Epithelial cell of esophagus (primary cell): Measurements from ENCODE around the gene ALMS1.
"Not testable (repeated sequence)": the region's sequence is repeated elsewhere in the genome, so short reads cannot be mapped to it uniquely, and the experiment has no call there.

Experiments
- DNase-seq: peaks from one replicate; pipeline ENCODE4 v3.0.0; 2010; ENCODE audit warnings: low read depth
- H3K4me3 ChIP-seq: 2 replicates; pipeline ENCODE4 v1.5.1; 2011; ENCODE audit warnings: mild to moderate bottlenecking, low read length, control low read depth
- TF ChIP-seq, protein P1 (sequence below): IDR thresholded peaks from 2 replicates; pipeline ENCODE4 v1.5.1; 2011; ENCODE audit warnings: low read depth, mild to moderate bottlenecking, low read length, control low read depth, inconsistent platforms; ENCODE audit not compliant: insufficient read depth; ENCODE audit errors: missing control alignments

The ALMS1 gene

DNA sequence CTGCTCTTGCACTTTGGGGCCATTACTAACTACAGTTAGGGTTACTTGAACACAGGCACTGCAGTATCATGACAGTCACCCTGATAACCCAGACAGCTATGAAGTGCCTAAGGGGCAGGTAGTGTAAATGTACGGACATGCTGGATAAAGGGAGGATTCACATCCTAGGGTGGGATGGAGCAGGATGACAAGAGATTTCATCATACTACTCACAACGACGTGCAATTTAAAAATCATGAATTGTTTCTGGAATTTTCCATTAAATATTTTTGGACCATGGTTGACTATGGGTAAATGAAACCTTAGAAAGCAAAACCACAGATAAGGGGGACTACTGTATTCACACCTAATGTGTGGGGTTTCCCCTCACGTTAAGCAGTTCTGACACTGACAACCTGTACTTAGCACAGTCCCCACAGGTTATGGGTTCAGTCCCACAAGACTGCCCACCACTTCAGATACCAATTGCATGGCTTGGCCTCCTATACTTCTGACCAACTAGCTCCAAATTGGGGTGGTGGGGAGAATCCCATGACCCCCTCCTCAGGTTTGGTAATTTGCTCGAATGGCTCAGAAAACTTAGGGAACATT, 180.7 kb downstream of the ALMS1 start:
- no peak for DNase-seq
- no peak overlapping the region for H3K4me3 ChIP-seq
- TF ChIP-seq, protein P1, sequence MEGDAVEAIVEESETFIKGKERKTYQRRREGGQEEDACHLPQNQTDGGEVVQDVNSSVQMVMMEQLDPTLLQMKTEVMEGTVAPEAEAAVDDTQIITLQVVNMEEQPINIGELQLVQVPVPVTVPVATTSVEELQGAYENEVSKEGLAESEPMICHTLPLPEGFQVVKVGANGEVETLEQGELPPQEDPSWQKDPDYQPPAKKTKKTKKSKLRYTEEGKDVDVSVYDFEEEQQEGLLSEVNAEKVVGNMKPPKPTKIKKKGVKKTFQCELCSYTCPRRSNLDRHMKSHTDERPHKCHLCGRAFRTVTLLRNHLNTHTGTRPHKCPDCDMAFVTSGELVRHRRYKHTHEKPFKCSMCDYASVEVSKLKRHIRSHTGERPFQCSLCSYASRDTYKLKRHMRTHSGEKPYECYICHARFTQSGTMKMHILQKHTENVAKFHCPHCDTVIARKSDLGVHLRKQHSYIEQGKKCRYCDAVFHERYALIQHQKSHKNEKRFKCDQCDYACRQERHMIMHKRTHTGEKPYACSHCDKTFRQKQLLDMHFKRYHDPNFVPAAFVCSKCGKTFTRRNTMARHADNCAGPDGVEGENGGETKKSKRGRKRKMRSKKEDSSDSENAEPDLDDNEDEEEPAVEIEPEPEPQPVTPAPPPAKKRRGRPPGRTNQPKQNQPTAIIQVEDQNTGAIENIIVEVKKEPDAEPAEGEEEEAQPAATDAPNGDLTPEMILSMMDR = no peak

DNA sequence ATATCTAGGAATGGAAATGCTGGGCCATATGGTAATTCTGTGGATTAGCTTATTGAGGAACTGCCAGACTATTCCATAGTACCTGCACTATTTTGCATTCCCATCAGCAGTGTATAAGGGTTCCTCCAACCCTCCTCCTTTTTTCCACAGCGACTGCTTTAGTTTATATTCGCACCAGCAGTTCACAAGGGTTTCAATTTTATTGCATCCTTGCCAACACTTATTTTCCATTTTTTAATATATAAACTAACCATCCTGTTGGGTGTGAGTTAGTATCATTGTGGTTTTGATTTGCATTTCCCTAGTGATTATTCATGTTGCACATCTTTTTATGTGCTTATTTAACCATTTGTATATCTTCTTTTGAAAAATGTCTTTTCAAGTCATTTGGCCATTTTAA, 189.6 kb downstream of the ALMS1 start:
- TF ChIP-seq, protein P1 = no peak
- no peak for DNase-seq
- no peak overlapping the region for H3K4me3 ChIP-seq

DNA sequence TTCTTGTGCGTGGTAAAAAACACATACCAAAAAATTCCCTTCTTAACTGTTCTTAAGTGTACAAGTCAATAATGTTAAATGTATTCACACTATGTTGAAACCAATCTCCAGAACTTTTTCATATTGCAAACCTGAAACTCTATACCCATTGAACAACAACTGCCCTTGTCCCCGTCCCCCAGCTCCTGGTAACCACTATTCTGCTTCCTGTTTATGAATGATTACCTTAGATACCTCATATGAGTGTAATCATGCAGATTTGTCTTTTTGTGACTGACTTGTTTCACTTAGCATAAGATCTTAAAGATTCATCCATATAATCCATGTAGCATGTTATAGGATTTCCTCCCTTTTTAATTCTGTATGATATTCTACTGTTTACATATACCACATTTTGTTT, 196.7 kb downstream of the ALMS1 start:
- no peak for DNase-seq
- H3K4me3 ChIP-seq = no peak overlapping the region
- TF ChIP-seq, protein P1 = no peak

DNA sequence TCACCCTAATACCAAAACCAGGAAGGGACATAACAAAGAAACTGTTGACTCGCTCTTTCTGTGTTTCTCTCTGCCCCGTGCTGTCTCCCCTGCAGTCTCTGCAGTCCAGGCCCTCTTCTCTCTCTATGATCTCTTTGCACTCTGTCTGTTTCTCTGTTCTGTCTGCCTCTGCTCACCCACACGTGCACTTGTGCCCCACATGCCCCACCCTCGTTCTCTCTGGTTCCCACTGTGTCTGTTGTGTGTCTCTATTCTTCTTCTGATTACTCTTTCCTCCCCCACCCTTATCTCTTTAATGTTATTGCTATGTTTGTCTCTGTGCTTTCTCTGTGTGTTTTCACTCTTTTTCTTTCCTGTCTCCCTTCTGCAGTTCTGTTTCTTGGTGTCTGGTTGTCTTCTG, 202.5 kb downstream of the ALMS1 start:
- TF ChIP-seq, protein P1 = no peak
- no peak for DNase-seq
- no peak overlapping the region for H3K4me3 ChIP-seq

DNA sequence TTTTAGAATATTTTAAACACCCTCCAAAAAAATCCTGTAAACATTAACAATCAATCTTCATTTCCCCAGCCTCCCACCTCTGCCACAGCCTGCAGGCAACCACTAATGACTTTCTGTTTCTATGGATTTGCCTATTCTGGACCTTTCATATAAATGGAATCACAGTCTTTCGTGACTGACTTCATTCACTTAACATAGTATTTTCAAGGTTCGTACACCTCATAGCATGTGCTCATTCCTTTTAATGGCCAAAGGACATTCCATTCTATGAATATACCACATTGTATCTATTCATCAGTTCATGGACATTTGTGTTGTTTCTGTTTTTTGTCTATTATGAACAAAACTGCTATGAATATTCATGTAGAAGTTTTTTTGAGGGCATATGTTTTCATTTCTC, 208.0 kb downstream of the ALMS1 start:
- TF ChIP-seq, protein P1 = no peak
- H3K4me3 ChIP-seq = no peak overlapping the region
- DNase-seq = no peak

DNA sequence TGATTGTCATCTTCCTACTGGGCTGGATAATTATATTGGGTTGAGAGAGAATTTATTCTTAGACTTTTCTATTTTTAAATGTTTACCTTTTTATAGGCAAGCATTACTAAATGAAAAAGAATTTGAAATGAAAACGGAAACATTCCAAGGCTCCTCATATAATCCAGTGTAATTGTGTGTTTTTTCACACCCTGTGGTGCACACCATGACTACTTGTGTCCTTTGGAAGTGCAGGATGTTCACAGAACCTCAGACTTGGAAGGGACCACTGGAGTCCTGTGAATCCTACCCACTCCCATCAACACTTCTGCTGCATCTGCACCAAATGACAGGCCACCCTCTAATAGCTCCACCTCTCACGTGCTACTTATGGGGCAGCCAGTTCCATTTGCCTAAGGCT, 208.6 kb downstream of the ALMS1 start:
- DNase-seq = no peak
- H3K4me3 ChIP-seq = no peak overlapping the region
- TF ChIP-seq, protein P1 = no peak

DNA sequence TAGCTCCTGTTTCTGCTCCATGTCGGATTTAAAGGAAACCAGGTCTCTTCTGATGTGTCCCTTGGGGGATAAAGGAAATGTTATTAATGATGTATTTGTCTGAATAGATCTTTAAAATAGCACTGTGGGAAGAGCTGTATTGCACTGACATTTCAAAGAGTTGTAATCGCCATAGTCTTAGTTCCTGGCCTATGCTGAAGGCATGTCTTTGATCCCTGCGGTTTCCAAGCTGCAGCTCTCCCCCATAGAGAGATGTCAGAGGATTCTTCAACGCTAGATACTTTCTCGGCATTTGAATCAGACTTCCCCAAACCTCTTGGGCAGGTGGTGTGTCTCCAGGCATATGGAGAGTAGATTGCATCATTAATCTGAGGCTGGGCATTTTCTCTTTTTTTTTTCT, 216.1 kb downstream of the ALMS1 start:
- TF ChIP-seq, protein P1 = no peak

DNA sequence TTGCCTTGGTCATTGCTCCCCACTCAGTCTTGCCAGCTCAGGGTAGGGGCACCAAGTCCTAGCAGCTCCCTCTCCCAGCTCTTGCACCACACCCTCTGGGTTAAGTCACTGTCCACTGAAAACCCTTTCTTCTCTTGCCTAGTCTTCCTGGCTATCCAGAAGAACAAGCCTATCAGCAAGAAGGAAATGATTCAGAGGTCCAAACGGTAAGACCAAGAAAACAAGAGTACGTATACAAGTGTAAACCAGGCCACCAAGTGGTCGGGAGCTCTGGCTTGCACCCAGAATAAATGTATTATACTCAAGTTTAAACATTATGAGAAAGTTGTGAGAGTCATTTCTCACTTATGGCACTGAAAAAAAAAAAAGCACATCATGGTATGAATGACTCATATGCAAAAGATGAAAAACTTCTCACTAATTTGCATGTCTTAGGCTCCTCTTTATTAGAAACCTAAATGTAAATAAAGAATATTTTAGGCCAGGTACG, 217.5 kb downstream of the ALMS1 start:
- peak; percentile 58 for DNase-seq
- H3K4me3 ChIP-seq = not testable (repeated sequence)

More for the DNA sequence above, 216.1 kb downstream of the ALMS1 start:
- no peak overlapping the region for H3K4me3 ChIP-seq
- no peak for DNase-seq

DNA sequence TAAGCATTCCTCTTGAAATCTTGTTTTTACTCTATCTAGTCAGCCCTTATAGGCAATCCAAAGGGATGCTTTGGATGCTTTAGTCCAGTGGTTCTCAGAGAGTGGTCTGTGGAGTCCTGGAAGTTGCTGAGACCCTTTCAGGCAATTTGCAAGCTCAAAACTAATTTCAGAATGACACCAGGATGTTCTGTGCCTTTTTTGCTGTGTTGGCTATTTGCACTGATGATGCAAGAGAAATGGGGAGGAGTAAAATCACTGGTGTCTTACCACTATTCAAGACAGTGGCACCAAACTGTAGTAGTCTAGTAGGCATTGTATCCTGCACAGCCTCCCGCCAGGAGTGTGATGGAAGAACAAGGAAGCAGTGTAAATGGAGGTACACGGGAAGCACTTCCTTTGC, 219.0 kb downstream of the ALMS1 start:
- H3K4me3 ChIP-seq, DNase-seq: not testable (repeated sequence)
